H1 (cell line): Measurements from ENCODE around the gene ALDH1B1. TPM values are rescaled to one million over a fixed set of nuclear protein-coding genes. Genes with fewer than 3 reads are reported as not detected.

ENCODE experiments used
- CTCF ChIA-PET: fragments of 300-600 bp; sonication (Branson Sonifier 250); formaldehyde crosslinking; loops from one replicate; lab custom pipeline; 2021; ENCODE audit not compliant: partially characterized antibody; lab: Charles Lee
- POLR2A ChIA-PET: fragments of 300-600 bp; sonication (Branson Sonifier 250); formaldehyde crosslinking; loops from one replicate; lab custom pipeline; 2021; ENCODE audit warnings: inconsistent platforms; ENCODE audit not compliant: partially characterized antibody; lab: Charles Lee
- DNase-seq, 2 experiments: peaks; one replicate each; pipeline versions ENCODE4 v3.0.0 to v3.0.0-alpha.2; 2010 to 2022; ENCODE audit warnings: low spot score in 2 of 2, low read depth in 1 of 2, mixed read lengths in 1 of 2
- FAIRE-seq: peaks from 2 replicates; lab custom pipeline; 2011; peaks lifted over from hg19 to GRCh38; lab: Jason Lieb, UNC
- H2AFZ ChIP-seq: 2 replicates; pipeline ENCODE4 v1.8.1; 2012; ENCODE audit warnings: low read length, inconsistent platforms
- H2AK5ac ChIP-seq: 2 replicates; pipeline ENCODE4 v1.6.1; 2013; ENCODE audit warnings: low read depth, low read length
- H2BK120ac ChIP-seq: replicated peaks from 2 replicates; pipeline ENCODE3; 2013; ENCODE audit warnings: low read depth, low read length, inconsistent platforms
- H2BK12ac ChIP-seq: 2 replicates; pipeline ENCODE4 v1.6.1; 2013; ENCODE audit warnings: low read depth, low read length
- H2BK15ac ChIP-seq: 2 replicates; pipeline ENCODE4 v1.6.1; 2013; ENCODE audit warnings: low read length
- H2BK20ac ChIP-seq: 2 replicates; pipeline ENCODE4 v1.6.1; 2013; ENCODE audit warnings: low read length
- H2BK5ac ChIP-seq: 2 replicates; pipeline ENCODE4 v1.6.1; 2013; ENCODE audit warnings: low read depth, low read length
- H3K14ac ChIP-seq: 2 replicates; pipeline ENCODE4 v1.6.1; 2013; ENCODE audit warnings: inconsistent platforms; ENCODE audit not compliant: insufficient read length
- H3K18ac ChIP-seq: 2 replicates; pipeline ENCODE4 v1.6.1; 2013; ENCODE audit warnings: low read length; ENCODE audit errors: extremely low read depth
- H3K23ac ChIP-seq: 2 replicates; pipeline ENCODE4 v1.6.1; 2013; ENCODE audit warnings: inconsistent platforms; ENCODE audit not compliant: insufficient read length
- H3K23me2 ChIP-seq: 2 replicates; pipeline ENCODE4 v1.6.1; 2013; ENCODE audit warnings: low read depth, low read length
- H3K27ac ChIP-seq: 2 replicates; pipeline ENCODE4 v1.6.1; 2011; ENCODE audit warnings: low read depth, low read length, inconsistent platforms
- H3K27me3 ChIP-seq, 4 experiments: replicated peaks in 1 of 4; 1 replicate in 1 of 4; 2 replicates in 3 of 4; pipeline versions ENCODE4 v1.6.1 to v1.8.1; 2011 to 2013; ENCODE audit warnings: low read length in 3 of 4, mild to moderate bottlenecking in 3 of 4, inconsistent platforms in 2 of 4, mixed read lengths in 2 of 4, moderate library complexity in 1 of 4; ENCODE audit not compliant: control insufficient read depth in 3 of 4, insufficient read depth in 3 of 4; ENCODE audit errors: extremely low read depth in 1 of 4
- H3K36me3 ChIP-seq, 4 experiments: 2 replicates each; pipeline versions ENCODE4 v1.6.1 to v1.8.1; 2011 to 2013; ENCODE audit warnings: mild to moderate bottlenecking in 4 of 4, low read length in 3 of 4, moderate library complexity in 2 of 4, control low read depth in 1 of 4, inconsistent platforms in 1 of 4; ENCODE audit not compliant: insufficient read depth in 4 of 4, control insufficient read depth in 2 of 4
- H3K4ac ChIP-seq: replicated peaks from 2 replicates; pipeline ENCODE3; 2013; ENCODE audit warnings: low read length, low read depth, mixed read lengths, inconsistent platforms; ENCODE audit not compliant: insufficient read length
- H3K4me1 ChIP-seq, 4 experiments: replicated peaks in 1 of 4; 1 replicate in 1 of 4; 2 replicates in 3 of 4; pipeline versions ENCODE4 v1.6.1 to v1.8.1; 2011 to 2013; ENCODE audit warnings: low read length in 3 of 4, inconsistent platforms in 2 of 4, mixed read lengths in 1 of 4; ENCODE audit not compliant: insufficient read depth in 4 of 4, control insufficient read depth in 3 of 4
- H3K4me2 ChIP-seq, 2 experiments: 2 replicates each; pipeline versions ENCODE4 v1.6.1 to v1.8.1; 2011 to 2013; ENCODE audit warnings: low read depth in 2 of 2, low read length in 2 of 2, control low read depth in 1 of 2, inconsistent platforms in 1 of 2, mild to moderate bottlenecking in 1 of 2; ENCODE audit not compliant: insufficient read depth in 1 of 2
- H3K4me3 ChIP-seq, 4 experiments: fragments of 200-600, 300-600 bp in 1 of 4; sonication (generic), shearing (Covaris generic), sonication (Bioruptor Twin) in 1 of 4; 2 replicates each; pipeline versions ENCODE4 v1.5.1 to v1.8.1; 2011 to 2016; ENCODE audit warnings: low read length in 4 of 4, low read depth in 3 of 4, control low read depth in 2 of 4, inconsistent platforms in 2 of 4, mild to moderate bottlenecking in 2 of 4, mixed read lengths in 1 of 4, moderate library complexity in 1 of 4; ENCODE audit not compliant: insufficient read depth in 2 of 4; ENCODE audit errors: extremely low read depth in 1 of 4
- H3K56ac ChIP-seq: replicated peaks from 2 replicates; pipeline ENCODE3; 2013; ENCODE audit warnings: low read depth, mild to moderate bottlenecking, mixed read lengths, low read length, inconsistent platforms; ENCODE audit not compliant: insufficient read length
- H3K79me1 ChIP-seq: 2 replicates; pipeline ENCODE4 v1.6.1; 2013; ENCODE audit warnings: low read depth, low read length, control low read depth
- H3K79me2 ChIP-seq, 2 experiments: 2 replicates each; pipeline versions ENCODE4 v1.6.1 to v1.8.1; 2012 to 2013; ENCODE audit warnings: low read length in 2 of 2, mild to moderate bottlenecking in 2 of 2, inconsistent platforms in 1 of 2; ENCODE audit not compliant: insufficient read depth in 2 of 2, control insufficient read depth in 1 of 2
- H3K9ac ChIP-seq, 4 experiments: replicated peaks in 1 of 4; 1 replicate in 1 of 4; 2 replicates in 3 of 4; pipeline versions ENCODE4 v1.6.1 to v1.8.1; 2011 to 2013; ENCODE audit warnings: low read depth in 3 of 4, low read length in 3 of 4, control low read depth in 2 of 4, mild to moderate bottlenecking in 2 of 4, moderate library complexity in 2 of 4, inconsistent platforms in 1 of 4; ENCODE audit errors: extremely low read depth in 1 of 4
- H3K9me3 ChIP-seq, 2 experiments: 2 replicates each; pipeline versions ENCODE4 v1.6.1 to v1.8.1; 2012 to 2013; ENCODE audit warnings: mild to moderate bottlenecking in 2 of 2, moderate library complexity in 2 of 2, control low read depth in 1 of 2, inconsistent platforms in 1 of 2, low read depth in 1 of 2, low read length in 1 of 2, mixed read lengths in 1 of 2; ENCODE audit not compliant: insufficient read depth in 2 of 2
- H4K20me1 ChIP-seq, 2 experiments: replicated peaks in 1 of 2; 2 replicates each; pipeline versions ENCODE3 to v1.8.1; 2011 to 2013; ENCODE audit warnings: inconsistent platforms in 2 of 2, low read length in 2 of 2, mild to moderate bottlenecking in 1 of 2; ENCODE audit not compliant: insufficient read depth in 2 of 2, control insufficient read depth in 1 of 2
- H4K5ac ChIP-seq: 2 replicates; pipeline ENCODE4 v1.6.1; 2013; ENCODE audit warnings: low read length, low read depth, mixed read lengths, inconsistent platforms; ENCODE audit not compliant: insufficient read length
- H4K8ac ChIP-seq: 2 replicates; pipeline ENCODE4 v1.8.0; 2013; ENCODE audit warnings: mild to moderate bottlenecking, moderate library complexity, low read length, inconsistent platforms; ENCODE audit not compliant: insufficient read depth; ENCODE audit errors: extremely low read depth
- H4K91ac ChIP-seq: replicated peaks from 2 replicates; pipeline ENCODE3; 2013; ENCODE audit warnings: low read length, mixed read lengths, inconsistent platforms; ENCODE audit not compliant: insufficient read length
- BRCA1 ChIP-seq: IDR thresholded peaks from 2 replicates; pipeline ENCODE4 v1.6.1; 2012; ENCODE audit warnings: low read depth, low read length, improper control_type of control experiment
- CTBP2 ChIP-seq: IDR thresholded peaks from 2 replicates; pipeline ENCODE4 v1.7.0; 2011; ENCODE audit warnings: borderline replicate concordance, mild to moderate bottlenecking, moderate library complexity, mixed read lengths, low read length; ENCODE audit not compliant: insufficient read depth, insufficient read length
- PHF8 ChIP-seq: fragments of 200-600 bp; sonication (generic); conservative IDR thresholded peaks from 2 replicates; pipeline ENCODE4 v1.7.1; 2012; ENCODE audit warnings: low read depth, mild to moderate bottlenecking, inconsistent platforms, low read length, moderate library complexity
- POLR2AphosphoS5 ChIP-seq: IDR thresholded peaks from 2 replicates; pipeline ENCODE4 v1.6.1; 2011; ENCODE audit warnings: low read depth, low read length
- RBBP5 ChIP-seq: IDR thresholded peaks from 2 replicates; pipeline ENCODE4 v1.7.1; 2012; ENCODE audit warnings: low read depth, mild to moderate bottlenecking, inconsistent platforms, low read length, moderate library complexity, borderline replicate concordance
- RFX5 ChIP-seq: IDR thresholded peaks from 2 replicates; pipeline ENCODE4 v1.6.1; 2011; ENCODE audit warnings: low read depth, low read length, improper control_type of control experiment, borderline replicate concordance
- RXRA ChIP-seq: IDR thresholded peaks from 2 replicates; pipeline ENCODE4 v1.6.1; 2011; ENCODE audit warnings: low read depth, mild to moderate bottlenecking, low read length, moderate library complexity; ENCODE audit not compliant: insufficient read depth
- SUZ12 ChIP-seq: fragments of 200-600 bp; sonication (generic); IDR thresholded peaks from 2 replicates; pipeline ENCODE4 v1.6.1; 2012; ENCODE audit warnings: mild to moderate bottlenecking, inconsistent platforms, low read length, moderate library complexity, mixed read lengths
- TAF1 ChIP-seq: IDR thresholded peaks from 2 replicates; pipeline ENCODE4 v1.6.1; 2011; ENCODE audit warnings: mild to moderate bottlenecking, low read depth, low read length
- TEAD4 ChIP-seq: IDR thresholded peaks from 2 replicates; pipeline ENCODE4 v1.6.1; 2012; ENCODE audit warnings: low read depth, low read length, inconsistent platforms, mixed read lengths
- WGBS, 2 experiments: shearing (Covaris generic) in 1 of 2; methylation state at CpG; one replicate each; pipeline versions ENCODE4 v1.1.6 to v1.1.7; 2013 to 2015; ENCODE audit warnings: low lambda C conversion rate in 2 of 2, mixed read lengths in 2 of 2, inconsistent platforms in 1 of 2, low coverage in 1 of 2, missing lambda C conversion rate in 1 of 2; ENCODE audit not compliant: insufficient replicate concordance in 2 of 2, insufficient coverage in 1 of 2, insufficient read length in 1 of 2; ENCODE audit errors: extremely low coverage in 1 of 2, missing lambda C conversion rate in 1 of 2; 5-methylcytosine and 5-hydroxymethylcytosine counted together
- polyA plus RNA-seq, 7 experiments: library from polyadenylated mRNA; depleted of rRNA in 3 of 7; stranded (reverse) in 5 of 7; unstranded in 2 of 7; fragments of >200 nt in 5 of 7; fragments of 200-250 nt in 2 of 7; gene quantifications; 1 replicate in 5 of 7; 2 replicates in 1 of 7; 4 replicates in 1 of 7; pipeline versions ENCODE4 v1.2.1 to v1.2.3, GENCODE V29; 2011 to 2013; ENCODE audit warnings: missing spikeins in 2 of 7, mixed read lengths in 2 of 7
- total RNA-seq: library from RNA; stranded (reverse); fragmentation: NEBNext Ultra II Directional; extraction: Animal tissue kit (Norgen Biotek cat#: 25700); gene quantifications from 2 replicates; pipeline ENCODE4 v1.2.1, GENCODE V29; 2021
- TF ChIP-seq, protein P1 (sequence below), 3 experiments: IDR thresholded peaks; 1 replicate in 2 of 3; 2 replicates in 1 of 3; pipeline versions ENCODE4 v1.5.1 to v1.6.1; 2011; ENCODE audit warnings: low read length in 3 of 3, mild to moderate bottlenecking in 3 of 3, inconsistent platforms in 2 of 3, low read depth in 1 of 3, moderate library complexity in 1 of 3; ENCODE audit not compliant: insufficient read depth in 1 of 3; ENCODE audit errors: control extremely low read depth in 1 of 3

The ALDH1B1 gene
- total and polyA plus RNA-seq, 2 of the 8 experiments (the other 6 are each of a cell fraction or from before 2014, with no cell fraction given) = 41.6 to 78.7 TPM

DNA sequence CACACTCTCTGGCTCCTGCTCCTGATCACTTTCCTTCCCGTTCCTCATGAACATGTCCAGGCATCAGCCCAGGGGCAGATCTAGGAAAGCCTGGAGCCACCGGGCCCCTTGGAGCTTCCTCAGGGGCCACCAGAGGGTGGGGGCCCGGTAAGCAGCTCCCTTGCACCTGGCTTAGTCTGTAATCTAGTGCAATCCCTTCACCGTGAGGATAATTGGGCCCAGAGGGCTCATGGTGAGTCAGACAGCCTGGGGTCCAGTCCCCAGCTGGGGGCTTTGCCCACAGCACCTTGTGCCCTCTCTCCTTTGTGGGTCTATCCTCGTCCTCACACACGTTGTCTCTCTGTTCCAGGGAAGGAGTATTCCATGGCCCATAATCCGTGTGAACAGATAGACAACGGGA, 10.4 kb upstream of the ALDH1B1 start:
- H3K4me2 ChIP-seq = no peak overlapping the region
- H2AK5ac ChIP-seq = no peak overlapping the region; the same call in 1 of the 2 replicates
- H2BK120ac ChIP-seq = peak overlapping the region; percentile 40
- no peak overlapping the region for H3K56ac ChIP-seq
- no peaks in the 10 kb centered on the region; a peak in 1 of 4 replicates for H3K9me3 ChIP-seq
- H3K79me2 ChIP-seq = no peaks in the 10 kb centered on the region
- no peaks in the 10 kb centered on the region for H4K20me1 ChIP-seq
- H3K9ac ChIP-seq = no peak overlapping the region
- H4K91ac ChIP-seq = no peak overlapping the region
- H3K4me3 ChIP-seq = no peak overlapping the region
- 82% methylated on average over 8 of the region's 8 CpGs; no CpG with 5 or more reads in 1 of the 2 experiments for WGBS, 2 experiments
- peaks cover 8 to 17% (median 13%) of the 10 kb centered on the region in 4 experiments for H3K4me1 ChIP-seq
- peak overlapping the region; percentile 16; the same call in 1 of the 2 replicates for H2BK15ac ChIP-seq
- no peak overlapping the region for H3K23ac ChIP-seq
- H3K14ac ChIP-seq = no peak overlapping the region
- no peak overlapping the region for H2AFZ ChIP-seq
- DNase-seq (no peak), FAIRE-seq (no peak)
- no peak overlapping the region for H4K8ac ChIP-seq
- peak overlapping the region; percentile 71 for H3K18ac ChIP-seq
- no peak overlapping the region for H3K27ac ChIP-seq
- no peak overlapping the region for H4K5ac ChIP-seq
- peak overlapping the region; percentile 44; the same call in 1 of the 2 replicates for H2BK5ac ChIP-seq
- no peaks in the 10 kb centered on the region for H3K23me2 ChIP-seq
- H2BK20ac ChIP-seq = peak overlapping the region; percentile 32; the same call in 1 of the 2 replicates
- CTCF ChIA-PET = interaction anchor here (1.2 to 1.3 kb wide), 2 partner anchors 19 to 48 kb away, joined by 3 read pairs; no protein-coding TSS in a partner anchor
- POLR2A ChIA-PET = no interaction called here
- H2BK12ac ChIP-seq = peak overlapping the region; percentile 68; the same call in 1 of the 2 replicates
- no peaks in the 10 kb centered on the region for H3K79me1 ChIP-seq
- no peaks in the 10 kb centered on the region for H3K36me3 ChIP-seq
- no peak overlapping the region for H3K4ac ChIP-seq
- H3K27me3 ChIP-seq = peaks cover 5 to 31% (median 25%) of the 10 kb centered on the region in 4 experiments
- TF ChIP-seq RXRA (no peak), POLR2AphosphoS5 (no peak), TAF1 (no peak), TEAD4 (no peak), BRCA1 (no peak), PHF8 (no peak), SUZ12 (no peak), CTBP2 (no peak), RFX5 (no peak), RBBP5 (no peak)
- TF ChIP-seq, protein P1, sequence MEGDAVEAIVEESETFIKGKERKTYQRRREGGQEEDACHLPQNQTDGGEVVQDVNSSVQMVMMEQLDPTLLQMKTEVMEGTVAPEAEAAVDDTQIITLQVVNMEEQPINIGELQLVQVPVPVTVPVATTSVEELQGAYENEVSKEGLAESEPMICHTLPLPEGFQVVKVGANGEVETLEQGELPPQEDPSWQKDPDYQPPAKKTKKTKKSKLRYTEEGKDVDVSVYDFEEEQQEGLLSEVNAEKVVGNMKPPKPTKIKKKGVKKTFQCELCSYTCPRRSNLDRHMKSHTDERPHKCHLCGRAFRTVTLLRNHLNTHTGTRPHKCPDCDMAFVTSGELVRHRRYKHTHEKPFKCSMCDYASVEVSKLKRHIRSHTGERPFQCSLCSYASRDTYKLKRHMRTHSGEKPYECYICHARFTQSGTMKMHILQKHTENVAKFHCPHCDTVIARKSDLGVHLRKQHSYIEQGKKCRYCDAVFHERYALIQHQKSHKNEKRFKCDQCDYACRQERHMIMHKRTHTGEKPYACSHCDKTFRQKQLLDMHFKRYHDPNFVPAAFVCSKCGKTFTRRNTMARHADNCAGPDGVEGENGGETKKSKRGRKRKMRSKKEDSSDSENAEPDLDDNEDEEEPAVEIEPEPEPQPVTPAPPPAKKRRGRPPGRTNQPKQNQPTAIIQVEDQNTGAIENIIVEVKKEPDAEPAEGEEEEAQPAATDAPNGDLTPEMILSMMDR (IDR thresholded peaks at IDR 0.05; ENCODE audit: control extremely low read depth in 1 of 3, insufficient read depth in 1 of 3, low read depth in 1 of 3, low read length in 3 of 3) = no peak
